Colonic mucosa (tissue), 4 donors: Measurements from ENCODE around the gene JPH2. TPM values are rescaled to one million over a fixed set of nuclear protein-coding genes. Genes with fewer than 3 reads are reported as not detected.

Experiments
- DNase-seq: peaks from one replicate; pipeline ENCODE4 v3.0.0-alpha.2; 2020
- H3K27ac ChIP-seq: fragments of 200-600 bp; one replicate; pipeline ENCODE4 v1.8.0; 2021
- H3K27me3 ChIP-seq: fragments of 200-600 bp; one replicate; pipeline ENCODE4 v1.8.0; 2021
- H3K36me3 ChIP-seq: fragments of 200-600 bp; one replicate; pipeline ENCODE4 v1.8.0; 2021
- H3K4me1 ChIP-seq: fragments of 200-600 bp; one replicate; pipeline ENCODE4 v1.8.0; 2021; ENCODE audit warnings: mild to moderate bottlenecking
- H3K4me3 ChIP-seq: fragments of 200-600 bp; one replicate; pipeline ENCODE4 v1.8.0; 2021
- H3K9ac ChIP-seq, 2 donors: one replicate each; pipeline ENCODE4 v1.7.0; 2013; ENCODE audit warnings: control low read depth in 2 of 2, low read depth in 2 of 2, low read length in 2 of 2
- H3K9me3 ChIP-seq: fragments of 200-600 bp; one replicate; pipeline ENCODE4 v1.8.0; 2021
- CTCF ChIP-seq: fragments of 200-600 bp; IDR thresholded peaks from one replicate; pipeline ENCODE4 v1.8.0; 2022; ENCODE audit warnings: antibody characterized with exemption, mild to moderate bottlenecking
- intact Hi-C: fragments of 100-400 bp; cut with DNase I; formaldehyde crosslinking; loops from one replicate; pipeline ENCODE4 v1.14.1; 2022
- total RNA-seq, 2 donors: library from RNA; stranded (reverse); fragmentation: NEBNext Ultra II Directional in 1 of 2; extraction: Animal tissue kit (Norgen Biotek cat#: 25700) in 1 of 2; gene quantifications; one replicate each; pipeline ENCODE4 v1.2.1, GENCODE V29; 2021
- donor health status: healthy.
- donor health status: DM: no; HTN: no; CAD: no.
- donor health status: DM: no; HTN: no; CAD: no.

JPH2 gene
- total RNA-seq, 2 donors from 2014 or later: 1.3 to 13.8 TPM

GRCh38 chr20:44154521-44155001 is 32.4 kb downstream of the JPH2 start:
- no peak overlapping the region for H3K9ac ChIP-seq
- DNase-seq: no peak

DNA sequence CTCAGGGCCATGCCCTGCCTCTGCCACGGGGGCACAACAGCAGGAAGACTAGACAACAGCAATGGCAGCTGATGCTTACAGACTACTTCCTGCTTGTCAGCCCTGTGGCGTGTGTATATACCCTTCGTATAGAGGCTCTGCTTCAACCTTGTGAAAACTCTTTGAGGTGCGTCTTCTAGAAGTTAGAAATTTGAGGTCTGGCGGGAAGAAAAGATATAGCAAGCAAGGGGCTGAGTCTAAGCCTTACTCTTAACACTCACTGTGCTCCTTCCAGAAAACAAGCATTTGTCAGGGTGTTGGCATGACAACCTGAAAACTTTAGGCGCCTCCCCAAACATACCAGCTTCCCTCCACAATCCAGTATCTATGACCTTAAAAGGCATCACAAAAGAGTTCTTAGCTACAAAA is 33.3 kb downstream of the JPH2 start:
- no peak overlapping the region for H3K9ac ChIP-seq
- H3K27ac ChIP-seq: peak overlapping the region; percentile 32
- intact Hi-C loops: no loop called here
- no peaks in the 10 kb centered on the region for H3K4me1 ChIP-seq
- no peaks in the 10 kb centered on the region for H3K27me3 ChIP-seq
- H3K36me3 ChIP-seq: no peaks in the 10 kb centered on the region
- no peaks in the 10 kb centered on the region for H3K9me3 ChIP-seq
- no peak for DNase-seq
- no peak for TF ChIP-seq CTCF
- no peak overlapping the region for H3K4me3 ChIP-seq

More at GRCh38 chr20:44154521-44155001, 32.4 kb downstream of the JPH2 start:
- no peaks in the 10 kb centered on the region for H3K27me3 ChIP-seq
- H3K27ac ChIP-seq: peak overlapping the region; percentile 13
- no peak overlapping the region for H3K4me3 ChIP-seq
- no peaks in the 10 kb centered on the region for H3K9me3 ChIP-seq
- intact Hi-C loops: no loop called here
- no peak for TF ChIP-seq CTCF
- no peaks in the 10 kb centered on the region for H3K36me3 ChIP-seq
- no peaks in the 10 kb centered on the region for H3K4me1 ChIP-seq

DNA sequence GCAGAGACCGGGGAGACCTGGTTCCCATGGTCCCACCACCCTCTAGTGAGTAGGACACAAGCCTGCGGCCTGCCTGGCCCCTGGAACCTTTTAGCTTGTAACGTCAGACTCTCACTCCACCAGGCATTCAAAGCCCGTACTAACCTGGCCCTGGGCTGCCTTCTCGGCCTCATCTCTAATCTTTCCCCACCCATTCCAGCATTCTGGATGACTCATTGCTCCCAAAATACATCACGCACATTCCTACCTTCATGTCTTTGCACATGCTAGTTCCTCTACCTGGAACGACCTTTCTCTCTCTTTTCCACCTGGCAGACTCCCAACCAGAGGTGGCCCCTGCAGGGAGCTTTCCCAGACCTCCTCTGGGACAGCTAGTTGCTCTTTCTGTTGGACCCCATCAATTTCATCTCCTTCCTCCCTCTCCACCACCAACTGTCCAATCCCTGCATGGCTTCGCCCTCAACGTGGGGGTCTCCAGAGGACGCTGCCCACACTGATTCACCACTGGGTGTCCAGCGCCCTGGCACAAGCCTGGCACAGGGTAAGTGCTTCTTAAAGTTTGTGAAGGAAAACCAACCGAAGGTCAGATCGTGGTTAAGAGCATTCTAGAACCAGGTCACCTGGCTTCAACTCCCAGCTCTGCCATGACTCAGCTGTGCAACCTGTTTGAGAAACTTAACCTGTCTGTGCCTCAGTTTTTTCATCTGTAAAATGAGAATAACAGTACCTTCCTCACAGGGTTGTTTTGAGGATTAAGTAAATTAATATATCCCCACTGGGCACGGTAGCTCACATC is 35.2 kb downstream of the JPH2 start:
- no peaks in the 10 kb centered on the region for H3K27me3 ChIP-seq
- H3K9ac ChIP-seq: no peak overlapping the region
- no peak for TF ChIP-seq CTCF
- no peak overlapping the region for H3K27ac ChIP-seq
- H3K4me1 ChIP-seq: no peaks in the 10 kb centered on the region
- H3K4me3 ChIP-seq: no peak overlapping the region
- no peaks in the 10 kb centered on the region for H3K9me3 ChIP-seq
- intact Hi-C loops: no loop called here
- no peaks in the 10 kb centered on the region for H3K36me3 ChIP-seq
- no peak for DNase-seq

GRCh38 chr20:44146272-44146671 is 40.7 kb downstream of the JPH2 start:
- H3K27ac ChIP-seq: no peak overlapping the region
- no peak for TF ChIP-seq CTCF
- intact Hi-C loops: no loop called here
- H3K27me3 ChIP-seq: no peaks in the 10 kb centered on the region
- H3K9me3 ChIP-seq: no peaks in the 10 kb centered on the region
- H3K4me1 ChIP-seq: no peaks in the 10 kb centered on the region
- H3K9ac ChIP-seq: no peak overlapping the region
- H3K36me3 ChIP-seq: no peaks in the 10 kb centered on the region
- no peak overlapping the region for H3K4me3 ChIP-seq
- DNase-seq: no peak

GRCh38 chr20:44145131-44145775 is 41.7 kb downstream of the JPH2 start:
- Histone ChIP-seq H3K4me3 (no peak overlapping the region), H3K9ac (peak overlapping the region in 1 of 2 donors; percentile 26), H3K27ac (no peak overlapping the region), H3K4me1 (no peaks in the 10 kb centered on the region), H3K9me3 (no peaks in the 10 kb centered on the region), H3K27me3 (no peaks in the 10 kb centered on the region), H3K36me3 (no peaks in the 10 kb centered on the region)
- TF ChIP-seq CTCF: no peak
- intact Hi-C loops: no loop called here
- DNase-seq: no peak
